Keratinocyte (primary cell): Measurements from ENCODE around the gene FBXO41.

Source experiments
- EZH2 ChIP-seq: IDR thresholded peaks from one replicate; pipeline ENCODE4 v1.6.1; 2012; ENCODE audit warnings: inconsistent platforms, mild to moderate bottlenecking, low read length, moderate library complexity
- TF ChIP-seq, protein P1 (sequence below), 3 experiments: IDR thresholded peaks in 1 of 3; conservative IDR thresholded peaks in 1 of 3; optimal IDR thresholded peaks in 1 of 3; 2 replicates in 2 of 3; 3 replicates in 1 of 3; pipeline versions ENCODE3 to v1.5.1; 2011; ENCODE audit warnings: low read length in 3 of 3, mild to moderate bottlenecking in 3 of 3, moderate library complexity in 2 of 3, control low read depth in 1 of 3, inconsistent platforms in 1 of 3; ENCODE audit not compliant: insufficient read depth in 2 of 3; ENCODE audit errors: extremely low read depth in 1 of 3

DNA sequence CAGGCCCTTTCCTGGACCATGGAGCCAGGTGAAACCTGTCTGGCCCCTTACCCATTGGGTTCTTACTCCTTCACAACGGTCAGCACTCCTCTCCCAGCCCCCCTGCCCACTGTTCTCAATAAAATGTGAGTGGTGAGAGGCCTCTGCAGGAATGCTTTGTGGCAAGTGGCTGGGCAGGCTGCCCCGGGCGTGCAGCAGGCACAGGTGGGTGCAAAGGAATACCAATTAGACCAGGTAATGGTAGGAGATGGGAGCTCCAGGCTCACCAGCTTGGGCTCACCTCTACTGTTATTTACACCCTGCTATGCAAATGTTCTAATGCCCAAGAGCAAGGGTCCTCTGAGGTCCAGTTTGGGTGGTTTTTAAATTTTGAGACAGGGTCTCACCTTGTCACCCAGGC lies 57.2 kb downstream of the FBXO41 start:
- TF ChIP-seq, protein P1, sequence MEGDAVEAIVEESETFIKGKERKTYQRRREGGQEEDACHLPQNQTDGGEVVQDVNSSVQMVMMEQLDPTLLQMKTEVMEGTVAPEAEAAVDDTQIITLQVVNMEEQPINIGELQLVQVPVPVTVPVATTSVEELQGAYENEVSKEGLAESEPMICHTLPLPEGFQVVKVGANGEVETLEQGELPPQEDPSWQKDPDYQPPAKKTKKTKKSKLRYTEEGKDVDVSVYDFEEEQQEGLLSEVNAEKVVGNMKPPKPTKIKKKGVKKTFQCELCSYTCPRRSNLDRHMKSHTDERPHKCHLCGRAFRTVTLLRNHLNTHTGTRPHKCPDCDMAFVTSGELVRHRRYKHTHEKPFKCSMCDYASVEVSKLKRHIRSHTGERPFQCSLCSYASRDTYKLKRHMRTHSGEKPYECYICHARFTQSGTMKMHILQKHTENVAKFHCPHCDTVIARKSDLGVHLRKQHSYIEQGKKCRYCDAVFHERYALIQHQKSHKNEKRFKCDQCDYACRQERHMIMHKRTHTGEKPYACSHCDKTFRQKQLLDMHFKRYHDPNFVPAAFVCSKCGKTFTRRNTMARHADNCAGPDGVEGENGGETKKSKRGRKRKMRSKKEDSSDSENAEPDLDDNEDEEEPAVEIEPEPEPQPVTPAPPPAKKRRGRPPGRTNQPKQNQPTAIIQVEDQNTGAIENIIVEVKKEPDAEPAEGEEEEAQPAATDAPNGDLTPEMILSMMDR (optimal IDR thresholded peaks at IDR 0.05 in 1 of 3, IDR thresholded peaks at IDR 0.05 in 1 of 3, conservative IDR thresholded peaks at IDR 0.05 in 1 of 3; ENCODE audit: extremely low read depth in 1 of 3, insufficient read depth in 2 of 3, low read length in 3 of 3) = no peak
- no peak for TF ChIP-seq EZH2
